Measurements from ENCODE around the gene ADGRF3.
"Not testable (repeated sequence)": the region's sequence is repeated elsewhere in the genome, so short reads cannot be mapped to it uniquely, and the experiment has no call there.

ADGRF3 gene

DNA sequence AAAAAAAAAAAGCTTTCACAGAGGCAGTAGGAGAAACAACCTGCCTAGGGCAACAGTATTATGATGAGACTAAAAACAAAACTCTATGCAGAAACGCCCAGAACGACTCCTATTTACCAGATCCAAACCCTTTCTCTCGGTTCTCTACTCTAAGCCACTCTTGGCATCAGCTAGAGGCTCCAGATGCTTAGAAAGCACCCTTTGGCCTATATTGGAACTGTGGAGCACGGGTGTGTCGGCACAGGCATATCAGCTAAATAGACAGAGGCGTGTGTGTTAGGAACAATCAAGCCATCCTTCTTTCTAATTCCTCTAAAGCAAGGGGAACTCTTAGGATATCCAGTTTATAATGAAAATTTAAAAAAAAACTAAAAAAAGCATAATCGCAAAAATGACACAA lies 41.5 kb downstream of the ADGRF3 start:
- WGBS, 2 donors (ENCODE audit: extremely low coverage in 2 of 2, insufficient read length in 2 of 2, insufficient replicate concordance in 1 of 2) = no CpG with 5 or more reads among the region's 7 CpGs
- not testable (repeated sequence) for H3K9me3 ChIP-seq (replicated peaks in 1 of 2; ENCODE audit: control insufficient read depth in 2 of 2, insufficient read depth in 1 of 2, low read depth in 1 of 2, low read length in 2 of 2); H3K14ac ChIP-seq (ENCODE audit: low read length); H3K36me3 ChIP-seq (replicated peaks in 1 of 2; ENCODE audit: control insufficient read depth in 2 of 2, insufficient read depth in 2 of 2, low read length in 2 of 2); H4K91ac ChIP-seq (ENCODE audit: low read depth, low read length, poor library complexity); H3K4ac ChIP-seq (ENCODE audit: low read length); H3K18ac ChIP-seq (ENCODE audit: low read length); H3K4me3 ChIP-seq (ENCODE audit: low read length in 2 of 2); H2BK15ac ChIP-seq (ENCODE audit: low read length); H3K9ac ChIP-seq (ENCODE audit: low read depth, low read length, poor library complexity); H3K4me2 ChIP-seq (ENCODE audit: insufficient read depth, low read length, poor library complexity, severe bottlenecking); H2BK12ac ChIP-seq (ENCODE audit: low read length); H2BK5ac ChIP-seq (ENCODE audit: low read length); H2AK5ac ChIP-seq (ENCODE audit: low read depth, low read length); H3K27ac ChIP-seq (replicated peaks; ENCODE audit: low read length); H4K8ac ChIP-seq (ENCODE audit: low read depth, low read length); H3K23ac ChIP-seq (ENCODE audit: low read depth, low read length, poor library complexity); DNase-seq (ENCODE audit: low spot score); H3K79me1 ChIP-seq (ENCODE audit: low read depth, low read length); H3K27me3 ChIP-seq (ENCODE audit: control insufficient read depth in 3 of 3, insufficient read depth in 3 of 3, low read depth in 1 of 3, low read length in 3 of 3); H2BK120ac ChIP-seq (ENCODE audit: low read depth, low read length); H2AFZ ChIP-seq (ENCODE audit: low read length)
- H3K4me1 ChIP-seq (ENCODE audit: control insufficient read depth in 2 of 2, insufficient read depth in 1 of 2, low read depth in 1 of 2, low read length in 2 of 2) = peaks cover 9 to 12% of the 10 kb centered on the region in 2 donors

DNA sequence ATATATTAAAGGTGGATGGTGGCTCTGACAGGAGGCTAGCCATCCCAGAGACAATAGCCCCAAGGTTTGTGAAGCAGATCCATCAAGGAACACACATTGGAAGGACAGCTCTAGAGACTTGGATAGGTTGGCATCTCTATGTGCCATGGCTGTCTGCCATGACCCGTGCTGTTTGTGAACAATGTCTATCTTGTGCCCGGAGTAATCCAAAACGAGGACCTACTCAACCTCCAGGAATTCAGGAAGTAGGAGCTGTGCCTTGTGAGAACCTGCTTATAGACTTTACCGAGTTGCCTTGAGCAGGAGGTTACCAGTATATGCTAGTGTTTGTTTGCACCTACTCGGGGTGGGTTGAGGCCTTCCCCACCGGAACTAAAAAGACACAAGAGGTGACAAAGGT lies 43.7 kb downstream of the ADGRF3 start:
- Histone ChIP-seq H3K18ac (ENCODE audit: low read length) (no peak overlapping the region), H3K9me3 (replicated peaks in 1 of 2; ENCODE audit: control insufficient read depth in 2 of 2, insufficient read depth in 1 of 2, low read depth in 1 of 2, low read length in 2 of 2) (no peaks in the 10 kb centered on the region), H4K91ac (ENCODE audit: low read depth, low read length, poor library complexity) (no peak overlapping the region), H3K36me3 (replicated peaks in 1 of 2; ENCODE audit: control insufficient read depth in 2 of 2, insufficient read depth in 2 of 2, low read length in 2 of 2) (no peaks in the 10 kb centered on the region), H3K4me2 (ENCODE audit: insufficient read depth, low read length, poor library complexity, severe bottlenecking) (no peak overlapping the region), H3K23ac (ENCODE audit: low read depth, low read length, poor library complexity) (no peak overlapping the region), H2BK15ac (ENCODE audit: low read length) (no peak overlapping the region), H3K4me1 (ENCODE audit: control insufficient read depth in 2 of 2, insufficient read depth in 1 of 2, low read depth in 1 of 2, low read length in 2 of 2) (peaks cover 20 to 22% of the 10 kb centered on the region in 2 donors), H4K8ac (ENCODE audit: low read depth, low read length) (no peak overlapping the region), H3K14ac (ENCODE audit: low read length) (no peak overlapping the region), H3K27ac (replicated peaks; ENCODE audit: low read length) (no peak overlapping the region), H3K27me3 (ENCODE audit: control insufficient read depth in 3 of 3, insufficient read depth in 3 of 3, low read depth in 1 of 3, low read length in 3 of 3) (peaks cover 0 to 2% (median 0%) of the 10 kb centered on the region in 3 experiments), H3K4ac (ENCODE audit: low read length) (no peak overlapping the region), H2AK5ac (ENCODE audit: low read depth, low read length) (no peak overlapping the region), H2BK12ac (ENCODE audit: low read length) (no peak overlapping the region), H3K79me1 (ENCODE audit: low read depth, low read length) (no peaks in the 10 kb centered on the region), H2BK120ac (ENCODE audit: low read depth, low read length) (no peak overlapping the region), H2BK5ac (ENCODE audit: low read length) (no peak overlapping the region), H2AFZ (ENCODE audit: low read length) (no peak overlapping the region), H3K9ac (ENCODE audit: low read depth, low read length, poor library complexity) (no peak overlapping the region), H3K4me3 (ENCODE audit: low read length in 2 of 2) (no peak overlapping the region)
- DNase-seq (ENCODE audit: low spot score) = no peak
- WGBS, 2 donors (ENCODE audit: extremely low coverage in 2 of 2, insufficient read length in 2 of 2, insufficient replicate concordance in 1 of 2) = no CpG with 5 or more reads among the region's 6 CpGs

- no peak overlapping the region for H2AK5ac ChIP-seq (ENCODE audit: low read depth, low read length)
- H3K4me1 ChIP-seq (ENCODE audit: control insufficient read depth in 2 of 2, insufficient read depth in 1 of 2, low read depth in 1 of 2, low read length in 2 of 2) = peaks cover 19 to 20% of the 10 kb centered on the region in 2 donors
- H3K27me3 ChIP-seq (ENCODE audit: control insufficient read depth in 3 of 3, insufficient read depth in 3 of 3, low read depth in 1 of 3, low read length in 3 of 3) = peaks cover 0 to 2% (median 0%) of the 10 kb centered on the region in 3 experiments
- no peak overlapping the region for H3K4ac ChIP-seq (ENCODE audit: low read length)
- peak overlapping the region; percentile 74 for H2AFZ ChIP-seq (ENCODE audit: low read length)
- peak; percentile 27 for DNase-seq (ENCODE audit: low spot score)
- H3K14ac ChIP-seq (ENCODE audit: low read length) = no peak overlapping the region
- no peak overlapping the region for H3K18ac ChIP-seq (ENCODE audit: low read length)
- no peaks in the 10 kb centered on the region for H3K9me3 ChIP-seq (replicated peaks in 1 of 2; ENCODE audit: control insufficient read depth in 2 of 2, insufficient read depth in 1 of 2, low read depth in 1 of 2, low read length in 2 of 2)
- H2BK12ac ChIP-seq (ENCODE audit: low read length) = no peak overlapping the region
- H3K23ac ChIP-seq (ENCODE audit: low read depth, low read length, poor library complexity) = no peak overlapping the region
- no CpG with 5 or more reads among the region's 22 CpGs for WGBS, 2 donors (ENCODE audit: extremely low coverage in 2 of 2, insufficient read length in 2 of 2, insufficient replicate concordance in 1 of 2)
- no peaks in the 10 kb centered on the region for H3K79me1 ChIP-seq (ENCODE audit: low read depth, low read length)
- H2BK120ac ChIP-seq (ENCODE audit: low read depth, low read length) = no peak overlapping the region
- H4K8ac ChIP-seq (ENCODE audit: low read depth, low read length) = no peak overlapping the region
- H3K4me2 ChIP-seq (ENCODE audit: insufficient read depth, low read length, poor library complexity, severe bottlenecking) = no peak overlapping the region
- H3K9ac ChIP-seq (ENCODE audit: low read depth, low read length, poor library complexity) = no peak overlapping the region
- no peak overlapping the region for H2BK15ac ChIP-seq (ENCODE audit: low read length)
- H4K91ac ChIP-seq (ENCODE audit: low read depth, low read length, poor library complexity) = no peak overlapping the region
- H3K4me3 ChIP-seq (ENCODE audit: low read length in 2 of 2) = peak overlapping the region in 1 of 2 donors; percentile 52
- no peak overlapping the region for H2BK5ac ChIP-seq (ENCODE audit: low read length)
- no peaks in the 10 kb centered on the region for H3K36me3 ChIP-seq (replicated peaks in 1 of 2; ENCODE audit: control insufficient read depth in 2 of 2, insufficient read depth in 2 of 2, low read length in 2 of 2)
- H3K27ac ChIP-seq (replicated peaks; ENCODE audit: low read length) = peak overlapping the region; percentile 17
These were observed 46.2 kb downstream of the ADGRF3 start for GRCh38 chr2:26300234-26300925.

DNA sequence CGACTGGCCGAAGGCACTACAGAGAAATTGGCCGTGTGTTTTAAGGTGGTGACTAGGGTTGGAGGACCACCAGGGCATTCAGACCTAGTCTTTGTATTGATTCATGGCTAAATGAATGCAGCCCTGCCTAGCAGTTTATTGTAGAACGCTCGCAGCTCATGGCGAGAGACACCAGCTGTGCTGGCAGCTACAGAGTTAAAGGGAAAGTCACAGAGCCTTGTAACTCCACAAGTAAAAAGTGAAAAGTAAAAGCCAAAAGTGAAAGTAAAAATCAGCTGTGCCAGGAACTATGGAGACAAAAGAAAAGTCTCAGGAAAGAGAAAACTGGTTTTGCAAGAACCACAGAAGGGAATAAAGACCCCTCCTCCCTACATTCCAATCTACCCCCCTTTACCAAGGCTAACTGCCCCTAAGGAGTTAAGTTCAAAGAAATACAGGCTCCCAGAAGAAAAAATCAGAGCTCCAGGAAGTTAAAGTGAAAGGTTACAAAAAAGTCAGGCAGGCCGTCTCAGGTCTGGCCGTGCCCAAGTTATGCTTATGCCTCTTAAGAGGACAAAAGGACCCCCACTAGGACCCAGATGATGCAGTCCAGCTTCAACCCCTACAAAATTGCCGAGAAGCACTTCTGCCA lies 47.0 kb downstream of the ADGRF3 start:
- peak overlapping the region in 1 of 2 donors; percentile 52 for H3K4me3 ChIP-seq (ENCODE audit: low read length in 2 of 2)
- H3K27me3 ChIP-seq (ENCODE audit: control insufficient read depth in 3 of 3, insufficient read depth in 3 of 3, low read depth in 1 of 3, low read length in 3 of 3) = peaks cover 0 to 2% (median 0%) of the 10 kb centered on the region in 3 experiments
- H3K4ac ChIP-seq (ENCODE audit: low read length) = no peak overlapping the region
- H2BK12ac ChIP-seq (ENCODE audit: low read length) = no peak overlapping the region
- H2BK15ac ChIP-seq (ENCODE audit: low read length) = no peak overlapping the region
- no peaks in the 10 kb centered on the region for H3K9me3 ChIP-seq (replicated peaks in 1 of 2; ENCODE audit: control insufficient read depth in 2 of 2, insufficient read depth in 1 of 2, low read depth in 1 of 2, low read length in 2 of 2)
- H3K23ac ChIP-seq (ENCODE audit: low read depth, low read length, poor library complexity) = no peak overlapping the region
- H3K14ac ChIP-seq (ENCODE audit: low read length) = no peak overlapping the region
- no peaks in the 10 kb centered on the region for H3K36me3 ChIP-seq (replicated peaks in 1 of 2; ENCODE audit: control insufficient read depth in 2 of 2, insufficient read depth in 2 of 2, low read length in 2 of 2)
- H4K91ac ChIP-seq (ENCODE audit: low read depth, low read length, poor library complexity) = no peak overlapping the region
- H4K8ac ChIP-seq (ENCODE audit: low read depth, low read length) = no peak overlapping the region
- H3K79me1 ChIP-seq (ENCODE audit: low read depth, low read length) = no peaks in the 10 kb centered on the region
- H3K4me2 ChIP-seq (ENCODE audit: insufficient read depth, low read length, poor library complexity, severe bottlenecking) = peak overlapping the region; percentile 59
- no peak overlapping the region for H2BK5ac ChIP-seq (ENCODE audit: low read length)
- DNase-seq (ENCODE audit: low spot score) = peak; percentile 20
- H3K18ac ChIP-seq (ENCODE audit: low read length) = no peak overlapping the region
- H3K27ac ChIP-seq (replicated peaks; ENCODE audit: low read length) = no peak overlapping the region
- H3K9ac ChIP-seq (ENCODE audit: low read depth, low read length, poor library complexity) = no peak overlapping the region
- H2AFZ ChIP-seq (ENCODE audit: low read length) = peak overlapping the region; percentile 80
- H2BK120ac ChIP-seq (ENCODE audit: low read depth, low read length) = no peak overlapping the region
- H3K4me1 ChIP-seq (ENCODE audit: control insufficient read depth in 2 of 2, insufficient read depth in 1 of 2, low read depth in 1 of 2, low read length in 2 of 2) = peaks cover 19% of the 10 kb centered on the region in 2 donors
- WGBS, 2 donors (ENCODE audit: extremely low coverage in 2 of 2, insufficient read length in 2 of 2, insufficient replicate concordance in 1 of 2) = no CpG with 5 or more reads among the region's 9 CpGs
- no peak overlapping the region for H2AK5ac ChIP-seq (ENCODE audit: low read depth, low read length)
